Gastrocnemius medialis (tissue), 4 donors: ENCODE measurements around the gene CLSTN2.

Source experiments
- CTCF ChIP-seq, 5 experiments: fragments of 450-650 bp in 3 of 5; fragments of 200-600 bp in 2 of 5; sonication (generic) in 2 of 5; IDR thresholded peaks in 4 of 5; conservative IDR thresholded peaks in 1 of 5; 1 replicate in 4 of 5; 2 replicates in 1 of 5; pipeline ENCODE4 v1.5.1; 2016 to 2019; ENCODE audit warnings: antibody characterized with exemption in 5 of 5, mild to moderate bottlenecking in 3 of 5, moderate library complexity in 3 of 5
- POLR2A ChIP-seq, 2 donors: fragments of 450-650 bp; IDR thresholded peaks; one replicate each; pipeline ENCODE4 v1.6.1; 2017; ENCODE audit warnings: antibody characterized with exemption in 2 of 2, mild to moderate bottlenecking in 2 of 2, moderate library complexity in 2 of 2

GRCh38 chr3:139887431-139887830 is 47.6 kb upstream of the CLSTN2 start:
- TF ChIP-seq CTCF (IDR thresholded peaks at IDR 0.05 in 4 of 5, conservative IDR thresholded peaks at IDR 0.05 in 1 of 5) (no peak), POLR2A (IDR thresholded peaks at IDR 0.05) (no peak)
